K562 (cell line): ENCODE measurements around the gene MED13L.

Experiments
- HDAC1 ChIP-seq, 2 experiments: fragments of 450-650 bp; IDR thresholded peaks; 2 replicates each; pipeline ENCODE4 v1.6.1; 2016 to 2017; ENCODE audit warnings: inconsistent platforms in 1 of 2, mild to moderate bottlenecking in 1 of 2, moderate library complexity in 1 of 2
- RCOR1 ChIP-seq, 2 experiments: IDR thresholded peaks; 2 replicates each; pipeline ENCODE4 v1.6.1; 2012; ENCODE audit warnings: low read depth in 2 of 2, low read length in 2 of 2, borderline replicate concordance in 1 of 2, improper control_type of control experiment in 1 of 2

DNA sequence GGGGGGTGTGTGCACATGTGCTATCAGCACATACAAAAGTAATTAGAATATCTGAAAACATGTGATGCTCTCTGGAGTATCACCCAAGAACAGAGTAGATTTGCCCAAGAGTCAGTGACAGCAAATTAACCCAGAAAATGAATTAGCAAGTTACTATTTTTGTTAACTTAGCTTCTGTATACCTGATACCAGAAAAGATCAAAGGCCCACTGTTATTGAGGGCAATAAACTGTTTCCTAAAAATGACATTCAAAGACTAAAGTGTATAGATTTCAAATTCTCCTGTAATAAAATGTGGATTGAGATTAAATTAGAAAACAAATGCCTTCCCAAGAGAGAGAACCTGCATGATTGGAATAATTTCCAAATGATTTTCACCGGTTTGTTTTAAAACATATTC lies 184.7 kb downstream of the MED13L start:
- TF ChIP-seq RCOR1 (IDR thresholded peaks at IDR 0.05; ENCODE audit: borderline replicate concordance in 1 of 2, low read depth in 2 of 2, low read length in 2 of 2) (no peak), HDAC1 (IDR thresholded peaks at IDR 0.05) (no peak)
